RWPE1 (cell line): ENCODE measurements around the gene MS4A13.
"Not testable (repeated sequence)": the region's sequence is repeated elsewhere in the genome, so short reads cannot be mapped to it uniquely, and the experiment has no call there.

ENCODE experiments used
- CTCF ChIA-PET: fragments of 350-600 bp; sonication (Branson Sonifier 250); formaldehyde crosslinking; extraction: SDS; loops from one replicate; lab custom pipeline; 2021; lab: Yijun Ruan, JAX
- POLR2A ChIA-PET: fragments of 400-600 bp; formaldehyde crosslinking; extraction: SDS; loops from one replicate; lab custom pipeline; 2020; ENCODE audit warnings: antibody characterized with exemption; ENCODE audit not compliant: low non-redundant PET; lab: Yijun Ruan, JAX
- DNase-seq: peaks from one replicate; pipeline ENCODE4 v3.0.0; 2012; ENCODE audit warnings: low spot score
- H3K27ac ChIP-seq: fragments of 450-650 bp; 2 replicates; pipeline ENCODE4 v1.5.1; 2017
- CTCF ChIP-seq: fragments of 450-650 bp; conservative IDR thresholded peaks from 2 replicates; pipeline ENCODE4 v1.5.1; 2017; ENCODE audit warnings: low read depth, mild to moderate bottlenecking

MS4A13 gene

DNA sequence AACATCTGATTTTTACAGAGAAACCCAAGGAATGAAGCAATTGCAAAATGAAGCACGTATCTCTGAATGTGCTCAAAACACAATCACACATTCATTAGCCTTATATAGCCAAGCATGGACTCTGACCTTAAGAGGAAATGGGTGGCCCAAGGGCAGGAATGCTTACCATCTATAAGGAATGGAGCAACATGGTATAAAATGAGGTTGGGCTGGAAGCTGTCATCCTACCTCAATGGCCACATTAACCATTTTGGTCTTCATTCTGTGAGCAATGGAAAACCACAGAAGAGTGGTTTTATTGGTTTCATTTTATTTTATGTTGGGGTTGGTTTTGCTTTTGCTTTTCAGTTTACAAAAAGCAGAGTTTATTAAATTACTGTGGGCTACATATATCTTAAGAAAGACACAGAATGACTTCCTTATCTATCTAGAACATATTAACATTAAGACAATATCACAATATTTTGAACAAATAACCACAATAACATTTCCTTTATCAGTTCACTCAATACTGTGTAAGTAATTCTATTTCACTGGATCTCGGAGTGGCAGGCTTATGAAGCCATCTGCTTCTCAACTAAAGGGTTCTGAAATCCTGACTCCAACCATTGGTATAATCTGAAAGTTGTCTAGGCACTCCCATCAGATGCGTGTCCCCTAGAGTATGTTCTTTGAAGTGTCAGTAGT is 10.8 kb upstream of the MS4A13 start:
- no peak overlapping the region for H3K27ac ChIP-seq
- CTCF ChIA-PET = interaction anchor here (0.6 kb wide), 1 partner anchor 237 kb away, joined by 3 read pairs; no protein-coding TSS in a partner anchor
- no peak for DNase-seq
- no peak for TF ChIP-seq CTCF
- POLR2A ChIA-PET = no interaction called here

DNA sequence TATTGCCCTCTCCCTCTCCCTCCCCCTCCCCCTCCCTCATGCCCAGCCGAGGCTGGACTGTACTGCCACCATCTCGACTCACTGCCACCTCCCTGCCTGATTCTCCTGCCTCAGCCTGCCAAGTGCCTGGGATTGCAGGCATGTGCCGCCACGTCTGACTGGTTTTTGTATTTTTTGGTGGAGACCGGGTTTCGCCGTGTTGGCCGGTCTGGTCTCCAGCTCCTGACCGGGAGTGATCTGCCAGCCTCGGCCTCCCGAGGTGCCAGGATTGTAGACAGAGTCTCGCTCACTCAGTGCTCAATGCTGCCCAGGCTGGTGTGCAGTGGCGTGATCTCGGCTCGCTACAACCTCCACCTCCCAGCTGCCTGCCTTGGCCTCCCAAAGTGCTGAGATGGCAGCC is 5.6 kb upstream of the MS4A13 start:
- DNase-seq, POLR2A ChIA-PET, H3K27ac ChIP-seq: not testable (repeated sequence)
- CTCF ChIA-PET = interaction anchor here (0.6 kb wide), 1 partner anchor 79 kb away, joined by 3 read pairs; no protein-coding TSS in a partner anchor

DNA sequence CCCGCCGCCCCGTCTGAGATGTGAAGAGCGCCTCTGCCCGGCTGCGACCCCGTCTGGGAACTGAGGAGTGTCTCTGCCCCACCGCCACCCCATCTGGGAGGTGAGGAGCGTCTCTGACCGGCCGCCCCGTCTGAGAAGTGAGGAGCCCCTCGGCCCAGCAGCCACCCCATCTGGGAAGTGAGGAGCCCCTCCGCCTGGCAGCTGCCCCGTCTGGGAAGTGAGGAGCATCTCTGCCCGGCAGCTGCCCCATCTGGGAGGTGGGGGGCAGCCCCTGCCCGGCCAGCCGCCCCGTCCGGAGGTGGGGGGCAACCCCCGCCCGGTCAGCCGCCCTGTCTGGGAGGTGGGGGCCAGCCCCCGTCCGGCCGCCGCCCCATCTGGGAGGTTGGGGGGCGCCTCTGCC is 5.0 kb upstream of the MS4A13 start:
- CTCF ChIA-PET, H3K27ac ChIP-seq, POLR2A ChIA-PET, DNase-seq: not testable (repeated sequence)

DNA sequence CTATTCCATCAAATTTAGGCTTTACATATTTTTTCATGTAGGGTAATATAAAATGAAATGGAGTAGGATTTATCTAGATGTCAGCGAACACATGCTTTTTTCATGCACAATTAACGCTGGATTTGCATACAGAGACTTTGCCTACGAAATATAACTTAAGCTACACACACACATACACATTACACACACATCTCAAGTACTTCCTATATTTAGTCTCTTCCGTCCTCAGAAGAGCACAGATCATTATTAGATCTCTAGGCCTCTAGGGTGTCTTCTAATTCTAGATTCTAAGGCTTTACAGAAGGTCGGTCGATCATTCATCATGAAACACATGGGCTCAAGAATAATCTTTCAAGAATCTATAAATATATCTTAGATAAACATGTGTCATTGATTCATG is 3.8 kb upstream of the MS4A13 start:
- CTCF ChIA-PET = no interaction called here
- TF ChIP-seq CTCF = no peak
- POLR2A ChIA-PET = no interaction called here
- no peak overlapping the region for H3K27ac ChIP-seq
- DNase-seq = no peak

GRCh38 chr11:60512651-60513225 is 2.5 kb upstream of the MS4A13 start:
- no peak for TF ChIP-seq CTCF
- ChIA-PET POLR2A (no interaction called here), CTCF (no interaction called here)
- DNase-seq = no peak
- no peak overlapping the region for H3K27ac ChIP-seq

DNA sequence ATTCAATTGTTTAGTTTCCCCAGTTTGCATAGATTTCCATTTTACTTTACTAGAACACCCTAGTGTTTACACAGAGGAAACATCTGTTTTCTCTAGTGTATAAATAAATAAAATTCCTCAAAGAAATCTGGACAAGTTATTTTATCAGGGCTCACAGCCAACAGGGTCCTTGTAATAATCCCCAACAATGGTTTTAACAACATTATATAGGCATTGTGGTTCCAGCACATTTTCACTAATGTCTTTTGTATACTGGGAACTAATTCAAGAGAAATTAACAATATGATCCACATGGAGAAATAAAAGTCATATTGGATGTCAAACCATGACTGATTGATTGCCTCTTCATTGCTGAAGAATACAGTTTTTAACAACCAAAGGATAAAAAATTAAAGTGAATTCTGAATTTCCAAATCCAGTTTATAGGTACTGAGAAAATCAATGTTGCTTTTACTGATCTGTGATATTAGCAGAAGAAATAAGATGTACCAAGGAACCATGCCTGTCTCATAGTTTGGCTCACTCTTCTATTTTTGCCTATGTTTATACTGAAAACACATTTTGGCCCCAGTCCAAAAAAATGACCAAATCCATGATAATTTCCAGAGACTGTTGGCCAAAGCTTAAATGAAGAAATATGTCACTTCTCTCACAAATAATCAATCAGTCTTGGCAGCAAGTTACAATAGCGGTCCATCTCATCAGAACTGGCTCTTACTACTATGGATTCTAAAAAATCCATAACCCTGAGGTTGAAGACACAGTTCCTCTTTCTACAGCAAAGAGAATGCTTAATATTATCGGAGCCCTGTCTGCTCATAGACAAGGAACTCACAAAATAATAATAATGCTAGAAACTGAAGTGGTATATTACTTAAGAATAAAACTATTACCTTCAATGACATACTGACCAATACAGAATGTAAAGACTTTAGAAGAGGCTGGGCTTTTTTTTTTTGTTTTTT is 1.4 kb upstream of the MS4A13 start:
- TF ChIP-seq CTCF = no peak
- no peak overlapping the region for H3K27ac ChIP-seq
- ChIA-PET POLR2A (no interaction called here), CTCF (no interaction called here)
- DNase-seq = no peak

GRCh38 chr11:60528465-60528864 is 13.3 kb downstream of the MS4A13 start:
- ChIA-PET CTCF (no interaction called here), POLR2A (no interaction called here)
- no peak for TF ChIP-seq CTCF

More at GRCh38 chr11:60528465-60528864, 13.3 kb downstream of the MS4A13 start:
- no peak overlapping the region for H3K27ac ChIP-seq
- no peak for DNase-seq
